Nephron (organoid): ENCODE results near the gene IDUA.

Experiments used
- H3K27ac Mint-ChIP-seq, 3 experiments: 2 replicates each; pipeline ENCODE4 v1.8.0; 2020; ENCODE audit warnings: mixed read lengths in 3 of 3, mild to moderate bottlenecking in 2 of 3, moderate library complexity in 1 of 3
- H3K27me3 Mint-ChIP-seq: 2 replicates; pipeline ENCODE4 v1.8.0; 2021; ENCODE audit warnings: low read depth, mild to moderate bottlenecking, moderate library complexity, mixed read lengths
- H3K36me3 Mint-ChIP-seq: 2 replicates; pipeline ENCODE4 v1.8.0; 2020; ENCODE audit warnings: low read depth, mixed read lengths
- H3K4me1 Mint-ChIP-seq: 2 replicates; pipeline ENCODE4 v1.8.0; 2020; ENCODE audit warnings: mixed read lengths
- H3K4me3 Mint-ChIP-seq, 3 experiments: 2 replicates each; pipeline ENCODE4 v1.8.0; 2020; ENCODE audit warnings: mild to moderate bottlenecking in 3 of 3, mixed read lengths in 3 of 3, moderate library complexity in 2 of 3
- H3K9me3 Mint-ChIP-seq: 2 replicates; pipeline ENCODE4 v1.8.0; 2020; ENCODE audit warnings: mixed read lengths
- TF ChIP-seq, protein P1 (sequence below), 3 experiments: fragments of 200-600 bp; sonication (generic); IDR thresholded peaks; one replicate each; pipeline ENCODE4 v1.5.0; 2021; ENCODE audit warnings: antibody characterized with exemption in 3 of 3; ENCODE audit not compliant: unreplicated experiment in 3 of 3

The IDUA gene

DNA sequence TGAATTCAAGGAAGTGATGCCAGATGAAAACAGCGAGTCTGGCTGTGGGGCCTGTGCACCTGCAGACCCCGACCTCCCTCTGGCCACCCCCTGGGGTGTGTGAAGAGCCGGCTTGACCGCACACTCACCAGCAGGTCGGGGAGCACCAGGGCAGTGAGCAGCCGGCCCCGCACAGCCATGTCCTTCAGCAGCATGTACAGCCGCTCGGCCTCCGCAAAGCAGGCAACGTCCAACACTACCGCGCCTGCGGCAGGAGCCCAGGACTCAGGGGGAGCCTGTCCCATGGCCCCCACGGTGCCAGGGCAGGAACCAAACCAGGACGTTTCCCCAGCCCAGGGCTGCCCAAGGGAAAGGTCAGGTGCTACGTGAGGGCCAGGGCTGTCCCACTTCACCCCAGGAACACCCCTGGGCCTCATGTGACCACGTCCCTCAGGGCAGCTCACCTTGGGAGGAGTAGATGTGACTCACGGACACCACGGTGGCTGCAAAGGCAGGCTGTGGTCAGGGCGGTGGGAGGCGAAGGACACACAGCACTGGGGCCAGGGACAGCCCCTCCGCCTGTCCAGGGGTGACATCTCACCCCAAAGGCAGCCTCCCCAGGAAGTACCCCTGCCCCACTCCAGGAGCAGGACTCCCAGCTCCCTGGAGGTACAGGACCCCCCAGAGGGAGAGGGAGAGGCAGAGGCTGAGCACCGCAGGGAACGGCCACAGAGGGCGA lies 21.6 kb upstream of the IDUA start:
- TF ChIP-seq, protein P1, sequence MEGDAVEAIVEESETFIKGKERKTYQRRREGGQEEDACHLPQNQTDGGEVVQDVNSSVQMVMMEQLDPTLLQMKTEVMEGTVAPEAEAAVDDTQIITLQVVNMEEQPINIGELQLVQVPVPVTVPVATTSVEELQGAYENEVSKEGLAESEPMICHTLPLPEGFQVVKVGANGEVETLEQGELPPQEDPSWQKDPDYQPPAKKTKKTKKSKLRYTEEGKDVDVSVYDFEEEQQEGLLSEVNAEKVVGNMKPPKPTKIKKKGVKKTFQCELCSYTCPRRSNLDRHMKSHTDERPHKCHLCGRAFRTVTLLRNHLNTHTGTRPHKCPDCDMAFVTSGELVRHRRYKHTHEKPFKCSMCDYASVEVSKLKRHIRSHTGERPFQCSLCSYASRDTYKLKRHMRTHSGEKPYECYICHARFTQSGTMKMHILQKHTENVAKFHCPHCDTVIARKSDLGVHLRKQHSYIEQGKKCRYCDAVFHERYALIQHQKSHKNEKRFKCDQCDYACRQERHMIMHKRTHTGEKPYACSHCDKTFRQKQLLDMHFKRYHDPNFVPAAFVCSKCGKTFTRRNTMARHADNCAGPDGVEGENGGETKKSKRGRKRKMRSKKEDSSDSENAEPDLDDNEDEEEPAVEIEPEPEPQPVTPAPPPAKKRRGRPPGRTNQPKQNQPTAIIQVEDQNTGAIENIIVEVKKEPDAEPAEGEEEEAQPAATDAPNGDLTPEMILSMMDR (IDR thresholded peaks at IDR 0.05; ENCODE audit: unreplicated experiment in 3 of 3): no peak
- no peak overlapping the region for H3K4me3 Mint-ChIP-seq
- peaks cover 10% of the 10 kb centered on the region for H3K27me3 Mint-ChIP-seq

DNA sequence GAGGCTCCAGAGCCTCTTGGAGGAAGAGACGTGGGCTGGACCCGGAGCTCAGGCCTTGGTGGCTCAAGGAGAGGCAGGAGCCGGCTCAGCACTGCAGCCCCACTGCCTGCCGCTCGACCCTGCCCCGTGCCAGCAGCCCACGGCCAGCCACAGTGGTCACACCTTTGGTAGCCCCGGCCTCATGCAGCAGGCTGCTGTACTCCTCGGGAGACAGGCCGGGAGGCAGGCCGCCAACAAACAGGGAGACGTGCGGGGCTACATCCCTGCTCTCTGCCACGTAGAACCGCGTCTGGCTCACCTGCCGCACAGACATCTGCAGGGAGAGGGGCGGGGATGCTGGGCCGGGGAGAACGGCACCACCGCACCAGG lies 21.1 kb upstream of the IDUA start:
- Mint-ChIP-seq H3K9me3 (no peaks in the 10 kb centered on the region), H3K36me3 (no peaks in the 10 kb centered on the region), H3K4me3 (no peak overlapping the region), H3K27ac (no peak overlapping the region), H3K27me3 (peaks cover 16% of the 10 kb centered on the region), H3K4me1 (no peaks in the 10 kb centered on the region)
- TF ChIP-seq, protein P1 (IDR thresholded peaks at IDR 0.05; ENCODE audit: unreplicated experiment in 3 of 3): no peak

More for the DNA sequence above, 21.6 kb upstream of the IDUA start:
- H3K27ac Mint-ChIP-seq: no peak overlapping the region
- H3K36me3 Mint-ChIP-seq: no peaks in the 10 kb centered on the region
- no peaks in the 10 kb centered on the region for H3K4me1 Mint-ChIP-seq
- no peaks in the 10 kb centered on the region for H3K9me3 Mint-ChIP-seq

DNA sequence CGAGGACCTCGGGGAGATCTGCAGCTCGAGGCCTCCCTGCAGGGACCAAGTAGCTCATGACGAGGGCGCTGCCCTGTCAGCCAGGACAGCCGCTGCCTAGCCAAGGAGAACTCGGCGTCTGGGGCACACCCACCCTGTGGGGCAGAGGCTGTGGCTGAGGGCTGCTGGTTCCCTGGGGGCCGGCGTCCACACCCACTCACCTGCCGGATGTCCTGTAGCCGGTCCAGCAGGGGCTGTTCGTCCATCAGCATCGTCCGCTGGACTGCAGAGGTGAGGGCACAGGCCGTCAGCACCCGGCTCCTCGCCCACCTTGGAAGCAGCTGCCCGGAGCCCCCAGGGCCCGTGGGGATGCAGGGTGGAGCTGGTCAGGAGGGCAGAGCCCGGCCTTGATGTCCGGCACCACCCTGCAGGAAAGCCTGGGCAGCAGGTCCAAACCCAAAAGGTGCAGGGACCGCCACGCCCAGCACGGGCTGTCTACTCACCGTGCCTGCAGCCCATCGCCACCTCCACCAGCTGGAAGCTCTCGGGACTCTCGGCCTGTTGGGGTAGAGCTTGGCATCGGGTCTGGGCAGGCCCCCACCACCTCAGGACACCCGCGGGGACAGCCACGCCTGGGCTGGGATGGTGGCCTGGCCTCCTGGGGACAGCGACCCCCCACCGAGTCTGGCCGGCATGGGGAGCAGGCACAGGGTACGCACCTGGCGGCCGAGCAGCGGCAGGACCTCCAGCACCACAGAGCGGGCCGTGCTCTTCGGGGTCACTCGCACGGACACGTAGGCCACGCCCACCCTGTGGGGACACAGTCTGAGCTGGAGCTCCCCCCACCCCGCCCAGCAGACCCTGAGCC lies 20.4 kb upstream of the IDUA start:
- no peaks in the 10 kb centered on the region for H3K9me3 Mint-ChIP-seq
- TF ChIP-seq, protein P1 (IDR thresholded peaks at IDR 0.05; ENCODE audit: unreplicated experiment in 3 of 3): no peak
- H3K27me3 Mint-ChIP-seq: peaks cover 22% of the 10 kb centered on the region
- no peak overlapping the region for H3K4me3 Mint-ChIP-seq
- H3K4me1 Mint-ChIP-seq: no peaks in the 10 kb centered on the region
- H3K27ac Mint-ChIP-seq: no peak overlapping the region
- no peaks in the 10 kb centered on the region for H3K36me3 Mint-ChIP-seq

DNA sequence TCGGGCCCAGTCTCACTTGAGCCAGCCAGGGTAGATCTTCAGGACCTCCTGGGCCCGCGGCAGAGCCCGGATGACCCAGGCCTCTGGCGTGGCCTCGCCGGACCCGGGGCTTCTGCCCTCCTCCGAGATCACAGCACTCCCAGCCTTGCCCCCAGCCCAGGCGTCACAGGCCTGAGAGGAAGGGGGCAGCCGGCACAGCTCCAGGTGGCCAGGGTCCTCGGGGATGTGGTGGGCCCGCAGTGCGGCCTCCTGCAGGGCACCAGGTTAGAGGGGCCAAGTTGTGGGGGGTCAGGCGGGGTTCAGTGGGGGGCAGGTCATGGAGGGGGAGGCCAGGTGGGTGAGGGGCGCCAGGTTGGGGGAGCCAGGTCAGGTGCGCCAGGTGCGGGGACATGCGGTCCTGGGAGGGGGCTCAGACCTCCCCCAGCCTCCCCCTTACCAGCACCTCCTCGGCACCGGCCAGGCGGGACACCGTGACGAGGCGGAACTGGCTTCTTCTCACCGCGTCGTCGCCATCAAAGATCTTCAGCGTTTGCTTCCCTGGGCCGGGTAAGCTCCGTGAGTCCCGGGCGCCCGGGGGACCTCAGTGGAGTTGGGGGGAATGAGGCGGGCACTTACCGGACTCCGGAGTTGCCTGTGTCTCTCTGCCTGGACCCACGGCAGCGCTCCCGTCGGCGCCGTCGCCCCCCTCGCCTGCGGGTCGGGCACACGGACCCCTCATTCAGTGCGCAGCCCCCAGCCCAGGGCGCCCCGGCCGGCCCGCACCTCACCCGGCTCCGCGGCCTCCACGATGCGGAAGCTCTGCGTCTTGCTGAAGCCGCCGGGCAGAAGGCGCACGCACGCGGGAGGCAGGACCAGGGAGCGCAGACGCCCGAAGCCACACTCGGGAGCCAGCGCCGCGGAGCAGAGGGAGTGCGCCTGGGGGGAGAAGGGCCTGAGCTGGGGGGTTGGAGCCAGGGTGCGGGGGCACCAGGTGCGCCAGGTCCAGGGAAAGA lies 19.4 kb upstream of the IDUA start:
- no peak overlapping the region for H3K4me3 Mint-ChIP-seq
- no peaks in the 10 kb centered on the region for H3K4me1 Mint-ChIP-seq
- H3K36me3 Mint-ChIP-seq: no peaks in the 10 kb centered on the region
- TF ChIP-seq, protein P1 (IDR thresholded peaks at IDR 0.05; ENCODE audit: unreplicated experiment in 3 of 3): no peak
- no peak overlapping the region for H3K27ac Mint-ChIP-seq
- H3K27me3 Mint-ChIP-seq: peaks cover 22% of the 10 kb centered on the region
- H3K9me3 Mint-ChIP-seq: no peaks in the 10 kb centered on the region

DNA sequence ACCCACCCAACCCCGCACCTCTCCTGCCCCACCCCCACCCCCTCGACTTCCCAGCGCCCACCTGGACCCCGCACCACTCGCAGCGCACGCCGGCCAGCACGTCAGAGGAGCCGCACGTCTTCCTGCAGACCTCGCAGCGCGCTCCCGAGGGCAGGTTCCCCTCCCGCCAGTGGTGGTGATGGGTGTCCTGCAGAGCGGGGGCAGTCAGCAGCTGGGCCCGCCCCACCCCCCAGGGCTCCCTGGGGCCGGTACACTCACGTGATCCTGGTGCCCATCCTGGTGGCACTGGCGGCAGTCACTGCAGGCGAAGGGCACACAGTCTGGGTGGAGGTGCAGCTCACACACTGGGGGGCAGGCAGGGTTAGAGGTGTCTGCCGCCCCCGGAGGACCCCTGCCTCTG lies 18.6 kb upstream of the IDUA start:
- H3K27ac Mint-ChIP-seq: no peak overlapping the region
- TF ChIP-seq, protein P1 (IDR thresholded peaks at IDR 0.05; ENCODE audit: unreplicated experiment in 3 of 3): no peak
- H3K36me3 Mint-ChIP-seq: no peaks in the 10 kb centered on the region
- no peaks in the 10 kb centered on the region for H3K9me3 Mint-ChIP-seq
- no peaks in the 10 kb centered on the region for H3K4me1 Mint-ChIP-seq
- H3K4me3 Mint-ChIP-seq: no peak overlapping the region
- peaks cover 22% of the 10 kb centered on the region for H3K27me3 Mint-ChIP-seq
